HG03342 (cell line): ENCODE data around the gene SPC24.
"Not testable (repeated sequence)": the region's sequence is repeated elsewhere in the genome, so short reads cannot be mapped to it uniquely, and the experiment has no call there.

Source experiments
- ATAC-seq: cut with Tn5 transposase; IDR thresholded peaks from one replicate; pipeline ENCODE4 v1.9.1; 2021; ENCODE audit warnings: mild to moderate bottlenecking, moderate library complexity; ENCODE audit not compliant: unreplicated experiment

SPC24 gene

GRCh38 chr19:11131471-11131870, 24.1 kb downstream of the SPC24 start:
- ATAC-seq: no peak

- no peak for ATAC-seq
These were observed 24.6 kb downstream of the SPC24 start for GRCh38 chr19:11130824-11131455.

GRCh38 chr19:11127905-11128304, 27.7 kb downstream of the SPC24 start:
- no peak for ATAC-seq

- ATAC-seq: no peak
These were observed 29.4 kb downstream of the SPC24 start for GRCh38 chr19:11125994-11126685.

GRCh38 chr19:11124157-11124556, 31.4 kb downstream of the SPC24 start:
- not testable (repeated sequence) for ATAC-seq

GRCh38 chr19:11123114-11123513, 32.5 kb downstream of the SPC24 start:
- no peak for ATAC-seq

GRCh38 chr19:11121963-11122362, 33.6 kb downstream of the SPC24 start:
- ATAC-seq: not testable (repeated sequence)

GRCh38 chr19:11116507-11116906, 39.1 kb downstream of the SPC24 start:
- ATAC-seq: no peak

GRCh38 chr19:11115895-11116446, 39.6 kb downstream of the SPC24 start:
- ATAC-seq: no peak

GRCh38 chr19:11115042-11115441, 40.5 kb downstream of the SPC24 start:
- no peak for ATAC-seq

GRCh38 chr19:11113140-11113708, 42.4 kb downstream of the SPC24 start:
- ATAC-seq: no peak

- ATAC-seq: no peak
These were observed 43.8 kb downstream of the SPC24 start for GRCh38 chr19:11111771-11112144.

GRCh38 chr19:11111117-11111770, 44.3 kb downstream of the SPC24 start:
- ATAC-seq: no peak

- no peak for ATAC-seq
These were observed 46.8 kb downstream of the SPC24 start for GRCh38 chr19:11108746-11109145.

GRCh38 chr19:11106477-11106876, 49.1 kb downstream of the SPC24 start:
- ATAC-seq: no peak

GRCh38 chr19:11105014-11105636, 50.5 kb downstream of the SPC24 start:
- no peak for ATAC-seq

GRCh38 chr19:11103667-11104066, 51.9 kb downstream of the SPC24 start:
- ATAC-seq: not testable (repeated sequence)

- no peak for ATAC-seq
These were observed 52.6 kb downstream of the SPC24 start for GRCh38 chr19:11102944-11103343.

- ATAC-seq: no peak
These were observed 54.5 kb downstream of the SPC24 start for GRCh38 chr19:11101057-11101456.

GRCh38 chr19:11100049-11100448, 55.5 kb downstream of the SPC24 start:
- ATAC-seq: no peak

- no peak for ATAC-seq
These were observed 56.7 kb downstream of the SPC24 start for GRCh38 chr19:11098861-11099260.
